ENCODE results near the gene DNAH9. TPM values are rescaled to one million over a fixed set of nuclear protein-coding genes. Genes with fewer than 3 reads are reported as not detected.

Gene DNAH9
- total and polyA plus RNA-seq, 12 donors, result 0.06 to 0.10 TPM; not detected in 10

- DNase-seq (peak in 1 of 2 donors; percentile 40), ATAC-seq (peak in 7 of 8 donors; percentile 10 to 46 (median 30))
- H3K9me3 ChIP-seq, result no peaks in the 10 kb centered on the region
- 0% methylated on average over 14 of the region's 14 CpGs for WGBS, 2 donors
- H3K27ac ChIP-seq, result peak overlapping the region; percentile 44 to 95 (median 90)
- H3K27me3 ChIP-seq, result no peaks in the 10 kb centered on the region
- peaks cover 0 to 16% (median 4%) of the 10 kb centered on the region in 9 donors for H3K36me3 ChIP-seq
- H3K4me1 ChIP-seq, result peaks cover 0 to 24% (median 11%) of the 10 kb centered on the region in 9 donors
- TF ChIP-seq, protein P1, sequence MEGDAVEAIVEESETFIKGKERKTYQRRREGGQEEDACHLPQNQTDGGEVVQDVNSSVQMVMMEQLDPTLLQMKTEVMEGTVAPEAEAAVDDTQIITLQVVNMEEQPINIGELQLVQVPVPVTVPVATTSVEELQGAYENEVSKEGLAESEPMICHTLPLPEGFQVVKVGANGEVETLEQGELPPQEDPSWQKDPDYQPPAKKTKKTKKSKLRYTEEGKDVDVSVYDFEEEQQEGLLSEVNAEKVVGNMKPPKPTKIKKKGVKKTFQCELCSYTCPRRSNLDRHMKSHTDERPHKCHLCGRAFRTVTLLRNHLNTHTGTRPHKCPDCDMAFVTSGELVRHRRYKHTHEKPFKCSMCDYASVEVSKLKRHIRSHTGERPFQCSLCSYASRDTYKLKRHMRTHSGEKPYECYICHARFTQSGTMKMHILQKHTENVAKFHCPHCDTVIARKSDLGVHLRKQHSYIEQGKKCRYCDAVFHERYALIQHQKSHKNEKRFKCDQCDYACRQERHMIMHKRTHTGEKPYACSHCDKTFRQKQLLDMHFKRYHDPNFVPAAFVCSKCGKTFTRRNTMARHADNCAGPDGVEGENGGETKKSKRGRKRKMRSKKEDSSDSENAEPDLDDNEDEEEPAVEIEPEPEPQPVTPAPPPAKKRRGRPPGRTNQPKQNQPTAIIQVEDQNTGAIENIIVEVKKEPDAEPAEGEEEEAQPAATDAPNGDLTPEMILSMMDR (IDR thresholded peaks at IDR 0.05), result peak in 1 of 9 donors; percentile 29
- intact Hi-C loops (cut with DNase I), result loop anchor here in 1 of 10 donors (10.0 kb wide), 1 partner anchor 108 kb away; no protein-coding TSS in a partner anchor
- H3K4me3 ChIP-seq, result peak overlapping the region; percentile 72 to 96 (median 81)
Observed at GRCh38 chr17:11996722-11997146, 398.5 kb downstream of the DNAH9 start.

GRCh38 chr17:11997147-11997971 is 399.1 kb downstream of the DNAH9 start, which contains the start of gene ZNF18:
Gene ZNF18 (minus strand): TSS chr17:11997475. CDS start chr17:11992829, 4,646 bp downstream.
- Histone ChIP-seq H3K27me3 (no peaks in the 10 kb centered on the region), H3K4me3 (peak within 1 kb of the TSS; percentile 72 to 96 (median 81)), H3K36me3 (peaks cover 0 to 9% (median 1%) of the 10 kb centered on the region in 9 donors), H3K27ac (peak within 1 kb of the TSS; percentile 44 to 95 (median 90)), H3K4me1 (peaks cover 0 to 24% (median 11%) of the 10 kb centered on the region in 9 donors), H3K9me3 (no peaks in the 10 kb centered on the region)
- intact Hi-C loops (cut with DNase I), result loop anchor here in 1 of 10 donors (10.0 kb wide), 1 partner anchor 107 kb away; no protein-coding TSS in a partner anchor
- TF ChIP-seq, protein P1 (IDR thresholded peaks at IDR 0.05), result peak in 3 of 9 donors; percentile 5 to 19 (median 17)
- WGBS, 2 donors, result 0 to 1% methylated on average over 65 to 74 of the region's 74 CpGs
- DNase-seq (peak; percentile 96 to 98), ATAC-seq (peak; percentile 99 to 100 (median 100))

GRCh38 chr17:11997972-11998233 is 399.6 kb downstream of the DNAH9 start:
- TF ChIP-seq, protein P1 (IDR thresholded peaks at IDR 0.05), result no peak
- no peaks in the 10 kb centered on the region for H3K9me3 ChIP-seq
- DNase-seq, result no peak
- peaks cover 0 to 4% (median 0%) of the 10 kb centered on the region in 9 donors for H3K36me3 ChIP-seq
- peaks cover 0 to 24% (median 11%) of the 10 kb centered on the region in 9 donors for H3K4me1 ChIP-seq
- peak overlapping the region; percentile 44 to 95 (median 90) for H3K27ac ChIP-seq
- no peaks in the 10 kb centered on the region for H3K27me3 ChIP-seq
- H3K4me3 ChIP-seq, result peak overlapping the region; percentile 52 to 96 (median 81)
- ATAC-seq, result no peak
- intact Hi-C loops (cut with DNase I), result loop anchor here in 1 of 10 donors (10.0 kb wide), 1 partner anchor 107 kb away; no protein-coding TSS in a partner anchor
- WGBS, 2 donors, result 57 to 65% methylated on average over 4 of the region's 4 CpGs

GRCh38 chr17:11999696-12000095 is 401.4 kb downstream of the DNAH9 start:
- Histone ChIP-seq H3K4me3 (no peak overlapping the region), H3K36me3 (no peaks in the 10 kb centered on the region), H3K9me3 (no peaks in the 10 kb centered on the region), H3K27me3 (no peaks in the 10 kb centered on the region), H3K27ac (peak overlapping the region in 1 of 10 donors; percentile 51), H3K4me1 (peaks cover 0 to 24% (median 11%) of the 10 kb centered on the region in 9 donors)
- TF ChIP-seq, protein P1 (IDR thresholded peaks at IDR 0.05), result no peak
- no peak for ATAC-seq
- 74 to 84% methylated on average over 5 of the region's 5 CpGs for WGBS, 2 donors
- no peak for DNase-seq
- intact Hi-C loops (cut with DNase I), result loop anchor here in 1 of 10 donors (10.0 kb wide), 1 partner anchor 105 kb away; no protein-coding TSS in a partner anchor
